GM19238 (cell line): ENCODE measurements around the gene KCNH2.

Experiments
- DNase-seq: peaks from one replicate; pipeline ENCODE4 v3.0.0; 2011; ENCODE audit warnings: low spot score; ENCODE audit not compliant: insufficient read length

Gene KCNH2

DNA sequence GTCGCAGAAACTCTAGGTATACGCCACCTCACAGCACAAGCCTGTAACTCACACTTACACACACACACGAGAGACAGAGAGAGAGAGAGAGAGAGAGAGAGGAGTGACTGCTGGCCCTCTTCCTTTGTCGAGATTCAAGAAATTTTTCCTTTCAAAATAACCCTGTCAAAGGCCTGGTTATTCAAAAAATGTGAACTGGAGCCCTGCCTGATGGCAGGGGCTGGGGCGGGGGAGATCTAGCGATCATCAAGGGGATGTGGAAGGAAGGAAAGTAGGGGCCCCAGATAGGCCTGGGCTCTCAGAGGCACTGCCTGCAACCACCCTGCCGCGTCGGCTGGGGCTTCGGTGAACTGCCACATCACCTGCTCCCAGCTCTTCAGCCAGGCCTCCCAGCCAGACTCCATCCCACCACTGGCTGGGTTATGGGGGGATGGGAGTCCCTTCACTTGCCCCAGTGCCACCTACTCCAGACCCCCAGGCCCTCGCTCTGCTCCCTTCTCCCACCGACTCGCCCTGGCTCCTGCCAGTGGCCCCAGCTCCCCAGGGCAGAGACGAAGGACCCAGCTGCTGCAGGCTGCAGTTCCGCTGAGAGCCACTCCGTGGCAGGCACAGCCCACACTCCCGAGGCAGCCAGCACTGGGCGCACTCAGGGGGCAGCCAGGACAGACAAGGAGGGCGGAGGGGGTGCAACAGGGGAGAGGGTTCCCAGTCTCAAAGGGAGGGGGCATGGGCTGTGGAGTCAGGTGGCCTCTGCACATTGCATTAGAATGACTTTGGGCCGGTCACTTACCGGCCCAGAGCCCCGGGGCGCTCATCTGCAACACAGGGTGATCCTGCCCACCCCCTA lies 15.3 kb downstream of the KCNH2 start:
- DNase-seq = peak; percentile 84

DNA sequence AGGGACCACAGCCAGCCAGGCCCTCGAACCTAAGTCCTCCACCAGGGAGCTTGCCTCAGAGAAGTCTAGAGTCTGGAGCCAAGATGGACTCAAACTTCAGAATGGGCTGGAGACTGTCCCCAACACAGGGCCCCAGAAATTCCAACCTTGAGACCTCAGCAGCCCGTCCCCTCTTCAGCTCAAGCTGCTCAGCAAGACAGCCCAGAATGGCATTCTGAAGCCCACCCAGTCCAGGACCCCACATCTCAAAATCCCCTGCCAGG lies 15.9 kb downstream of the KCNH2 start:
- no peak for DNase-seq

DNA sequence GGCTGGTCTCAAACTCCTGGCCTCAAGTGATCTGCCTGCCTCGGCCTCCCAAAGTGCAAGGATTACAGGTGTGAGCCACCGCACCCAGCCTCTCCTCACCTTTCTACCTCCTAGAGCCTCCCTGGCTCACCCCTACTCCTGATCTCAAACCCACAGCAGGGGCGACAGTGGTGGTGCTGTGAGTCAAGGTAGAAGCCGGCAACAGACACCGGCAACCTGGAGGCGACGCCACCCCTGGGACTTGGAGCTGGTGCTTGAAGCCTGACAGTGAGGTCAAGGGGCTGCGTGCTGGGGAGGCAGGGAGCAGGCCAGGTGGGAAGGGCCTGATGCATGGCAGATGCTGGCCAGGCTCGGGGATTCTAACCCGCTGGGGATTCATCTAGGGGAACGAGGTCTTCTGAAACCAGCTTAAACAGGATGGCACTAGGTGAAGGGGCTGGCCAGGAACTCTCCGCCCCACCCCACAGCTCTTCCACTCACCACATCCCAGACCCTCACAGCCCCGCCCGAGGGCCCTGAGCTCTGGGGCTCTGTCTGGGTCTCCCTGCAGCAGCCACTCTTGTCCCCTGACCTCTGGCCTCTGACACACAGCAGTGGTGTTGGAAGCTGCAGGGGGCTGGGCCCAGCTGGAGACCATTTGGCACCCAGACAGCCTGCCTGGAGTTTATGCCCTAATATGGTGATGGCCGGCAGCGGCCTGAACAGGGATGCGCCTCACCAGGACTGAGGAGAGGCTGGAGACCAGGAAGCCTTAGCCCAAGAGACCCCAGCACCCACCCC lies 16.4 kb downstream of the KCNH2 start:
- no peak for DNase-seq

DNA sequence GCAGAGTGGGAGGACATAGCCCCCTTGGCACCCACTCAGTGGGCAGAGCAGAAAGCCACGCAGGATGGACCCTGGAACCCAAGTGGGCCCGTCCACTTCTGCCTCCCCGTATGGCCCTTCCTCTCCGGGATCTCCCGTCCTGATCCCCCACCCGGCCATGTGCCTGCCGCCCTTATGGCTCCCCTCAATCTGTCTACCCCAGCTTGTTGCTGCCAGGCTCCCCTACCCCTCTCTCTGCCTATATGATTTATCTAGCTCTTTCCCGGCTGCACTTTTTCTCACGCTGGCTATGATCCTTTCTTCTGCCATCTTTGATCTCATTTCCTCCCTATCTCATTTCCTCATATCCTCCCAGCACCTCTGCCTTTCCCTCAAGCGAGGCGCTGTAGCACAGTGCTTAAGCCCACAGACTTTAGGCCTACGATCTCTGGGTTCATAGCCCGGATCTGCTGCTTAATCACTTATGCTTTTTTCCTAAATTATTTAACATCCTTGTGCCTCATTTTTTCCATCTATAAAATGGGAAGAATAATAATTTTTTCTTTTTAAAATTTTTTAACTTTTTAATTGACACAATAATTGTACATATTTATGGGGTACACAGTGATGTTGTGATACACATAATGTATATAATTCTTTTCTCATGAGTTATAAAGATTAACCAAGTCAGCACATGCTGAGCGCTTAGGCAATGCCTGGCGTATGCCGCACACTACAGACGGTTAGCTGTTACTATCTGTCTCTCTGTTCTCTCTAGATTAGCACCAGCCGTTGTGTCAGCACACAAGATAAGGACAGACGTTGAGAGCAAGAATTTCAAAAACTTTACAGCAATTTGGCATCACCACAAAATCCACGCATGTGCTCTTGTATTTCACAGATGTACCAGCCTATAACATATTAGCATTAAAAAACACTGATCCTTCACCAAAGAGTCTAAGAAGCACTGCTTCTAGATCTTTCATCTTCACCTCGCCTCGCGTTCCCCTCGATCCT lies 18.1 kb downstream of the KCNH2 start:
- DNase-seq = no peak

DNA sequence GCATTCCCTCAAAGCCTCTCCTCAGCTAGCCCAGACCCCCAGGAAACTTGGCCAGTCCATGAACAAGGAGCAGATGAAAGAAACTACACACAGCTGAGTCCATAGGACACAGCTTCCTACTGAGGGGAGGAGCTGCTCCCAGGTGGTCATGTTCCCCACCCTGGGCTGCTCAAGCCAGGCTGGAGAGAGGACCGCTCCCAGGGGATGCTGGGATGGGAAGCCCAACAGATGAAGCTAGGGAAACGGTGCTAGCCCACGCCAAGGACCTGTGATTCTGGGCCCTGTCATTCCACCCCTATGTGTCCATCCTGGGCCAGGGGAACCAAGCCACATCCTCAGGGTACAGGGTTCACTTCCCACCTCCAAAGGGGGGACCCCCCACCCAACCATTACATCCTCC lies 19.0 kb downstream of the KCNH2 start:
- no peak for DNase-seq

DNA sequence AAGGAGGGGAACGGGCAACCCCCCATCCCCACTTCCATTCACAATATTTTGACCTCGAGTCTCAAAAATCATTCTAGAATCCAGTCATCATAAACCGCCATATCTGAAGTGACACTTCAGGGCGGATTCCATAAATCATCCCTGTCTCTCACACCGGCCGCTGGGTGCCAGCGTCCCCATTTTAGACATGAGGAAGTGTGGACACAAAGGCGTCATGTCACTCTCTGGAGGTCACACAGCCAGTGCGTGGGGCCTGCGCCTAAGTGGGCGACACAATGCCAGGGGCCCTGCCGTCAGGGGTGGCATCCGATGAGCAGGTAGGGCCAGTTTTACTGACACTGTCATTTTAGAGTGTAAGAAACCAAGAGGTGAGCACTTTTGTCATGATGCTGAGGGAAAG lies 19.5 kb downstream of the KCNH2 start:
- DNase-seq = no peak

DNA sequence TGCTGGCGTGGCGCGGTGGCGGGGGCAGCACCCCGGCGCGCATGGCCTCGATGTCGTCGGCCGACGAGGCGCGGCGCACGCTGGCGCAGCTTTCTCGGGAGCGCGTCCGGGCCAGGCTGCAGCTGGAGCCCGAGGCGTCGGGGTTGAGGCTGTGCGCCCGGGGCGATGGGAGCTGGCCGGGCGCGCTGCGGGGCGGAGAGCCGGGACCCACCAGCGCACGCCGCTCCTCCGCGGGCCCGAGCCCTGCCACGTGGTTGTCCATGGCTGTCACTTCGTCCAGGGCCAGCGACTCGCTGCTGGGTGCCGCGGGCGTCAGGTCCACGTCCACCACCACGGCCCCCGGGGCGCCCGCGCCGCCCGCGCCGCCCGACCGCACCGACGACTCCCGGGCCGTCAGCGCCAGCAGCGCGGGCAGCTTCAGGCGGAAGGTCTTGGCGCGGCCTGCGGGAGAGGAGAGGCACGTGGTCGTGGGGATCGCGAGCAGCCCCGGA lies 20.0 kb downstream of the KCNH2 start:
- DNase-seq = no peak

DNA sequence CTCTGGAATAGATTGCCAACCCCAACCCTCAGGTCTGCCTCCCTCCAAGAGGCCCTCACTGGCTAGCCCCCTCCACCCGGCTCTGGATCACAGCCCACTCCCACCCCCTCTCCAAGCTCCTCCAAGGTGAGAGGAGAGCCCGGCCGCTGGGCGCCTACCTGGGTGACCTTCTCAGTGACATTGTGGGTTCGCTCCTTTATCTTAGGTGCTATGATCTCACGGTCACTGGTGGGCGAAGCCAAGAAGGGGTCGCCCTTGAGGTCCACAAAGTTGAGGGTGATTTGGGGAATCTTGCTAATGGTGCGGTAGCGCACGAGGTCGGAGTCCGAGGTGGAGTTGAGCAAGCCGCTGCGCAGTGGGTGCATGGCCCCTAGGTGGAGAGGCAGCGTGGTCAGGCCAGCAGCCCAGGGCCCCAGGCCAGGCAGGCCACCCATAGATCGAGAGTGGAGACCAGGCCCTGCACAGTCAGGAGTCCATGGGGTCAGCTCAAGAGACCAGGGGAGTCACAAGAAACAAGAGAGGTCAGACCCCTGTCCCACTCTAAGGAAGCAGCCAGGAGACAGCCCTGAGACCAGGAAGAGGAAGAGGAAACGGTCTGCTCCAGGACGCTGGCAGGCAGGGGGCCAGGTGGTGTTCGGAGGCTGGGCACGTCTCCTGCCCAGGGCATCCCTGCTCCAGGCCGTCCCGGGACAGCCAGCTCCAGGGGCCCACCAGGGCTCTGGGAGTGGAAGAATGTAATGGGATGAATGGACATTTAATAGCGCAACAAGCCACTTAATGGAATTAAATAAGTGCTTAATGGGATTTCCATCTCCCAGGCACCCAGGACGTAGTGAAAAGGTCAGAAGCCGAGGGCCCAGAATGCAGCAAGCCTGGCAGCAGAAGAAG lies 20.7 kb downstream of the KCNH2 start:
- DNase-seq = no peak

DNA sequence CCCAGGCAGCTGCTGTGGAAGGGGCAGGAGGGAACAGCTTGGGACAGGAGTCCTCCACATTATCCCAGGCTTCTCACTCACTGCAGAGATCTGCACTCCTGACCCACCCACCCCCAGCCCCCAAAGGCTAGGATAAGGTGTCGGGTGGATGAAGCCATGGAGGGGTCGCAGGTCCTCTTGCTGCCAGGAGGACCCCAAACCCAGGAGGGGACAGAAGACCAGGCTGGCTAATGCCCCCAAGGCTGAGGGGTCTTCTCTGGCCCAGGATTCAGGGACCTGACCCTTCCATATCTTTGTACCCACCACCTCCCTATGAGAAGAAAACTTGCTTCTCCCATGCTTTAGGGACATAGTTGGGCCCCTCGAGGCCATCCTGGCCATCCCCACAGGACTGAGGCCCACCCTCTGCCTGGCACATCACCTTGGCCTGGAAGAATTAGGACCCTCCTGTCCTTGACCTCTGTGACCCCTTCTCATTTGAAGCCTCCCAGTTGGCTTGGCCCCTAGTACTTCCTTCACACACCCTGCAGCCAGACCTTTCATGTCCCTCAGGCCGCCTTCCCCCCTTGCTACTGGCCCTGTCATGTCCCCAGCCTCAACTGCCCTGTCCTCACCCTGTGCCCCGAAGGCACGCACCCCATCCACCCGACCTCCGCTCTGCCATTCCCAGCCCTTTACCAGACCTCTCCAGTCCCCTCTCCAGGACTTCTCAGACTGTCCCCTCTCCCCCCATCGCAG lies 21.6 kb downstream of the KCNH2 start:
- no peak for DNase-seq

DNA sequence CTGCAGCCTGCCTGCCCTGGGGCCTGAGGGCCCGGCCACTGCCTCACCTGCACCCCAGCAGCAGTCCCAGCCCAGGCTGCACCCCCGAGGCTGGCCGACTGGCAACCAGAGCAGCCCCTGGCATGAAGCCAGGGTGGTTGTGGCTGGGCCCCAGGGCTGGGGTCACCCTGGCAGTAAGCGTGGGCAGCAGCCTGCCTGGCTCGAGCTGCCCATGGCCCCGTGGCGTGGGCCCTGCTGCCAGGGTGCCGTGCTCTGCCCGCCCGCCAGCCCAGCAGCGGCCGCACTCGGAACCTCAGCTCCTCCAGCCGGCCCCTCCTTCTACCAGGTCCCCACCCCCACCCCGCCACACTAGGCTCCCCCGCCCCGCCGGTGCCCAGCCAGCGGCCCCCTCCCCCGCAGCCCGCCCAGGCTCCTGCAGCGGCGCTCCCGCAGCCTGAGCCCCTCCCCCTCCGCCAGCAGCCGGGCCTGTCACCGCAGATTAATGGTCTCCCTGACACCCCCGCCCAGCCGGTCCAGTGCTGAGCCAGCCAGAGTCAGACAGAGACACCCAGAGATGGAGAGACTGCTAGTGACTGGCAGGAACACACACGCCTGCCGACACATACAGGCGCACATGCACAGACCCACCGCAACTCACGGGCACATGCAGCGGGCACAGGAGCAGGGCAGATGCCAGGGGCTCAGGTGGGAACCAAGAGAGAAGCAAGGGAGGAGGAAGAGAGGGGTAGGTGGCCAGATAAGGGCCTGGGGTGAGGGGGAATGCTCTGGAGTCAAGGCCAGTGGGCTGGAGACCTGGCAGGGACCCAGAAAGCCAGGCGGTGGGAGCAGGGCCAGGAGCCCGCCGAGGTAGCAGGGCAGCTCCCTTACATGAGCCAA lies 22.4 kb downstream of the KCNH2 start:
- DNase-seq = no peak

DNA sequence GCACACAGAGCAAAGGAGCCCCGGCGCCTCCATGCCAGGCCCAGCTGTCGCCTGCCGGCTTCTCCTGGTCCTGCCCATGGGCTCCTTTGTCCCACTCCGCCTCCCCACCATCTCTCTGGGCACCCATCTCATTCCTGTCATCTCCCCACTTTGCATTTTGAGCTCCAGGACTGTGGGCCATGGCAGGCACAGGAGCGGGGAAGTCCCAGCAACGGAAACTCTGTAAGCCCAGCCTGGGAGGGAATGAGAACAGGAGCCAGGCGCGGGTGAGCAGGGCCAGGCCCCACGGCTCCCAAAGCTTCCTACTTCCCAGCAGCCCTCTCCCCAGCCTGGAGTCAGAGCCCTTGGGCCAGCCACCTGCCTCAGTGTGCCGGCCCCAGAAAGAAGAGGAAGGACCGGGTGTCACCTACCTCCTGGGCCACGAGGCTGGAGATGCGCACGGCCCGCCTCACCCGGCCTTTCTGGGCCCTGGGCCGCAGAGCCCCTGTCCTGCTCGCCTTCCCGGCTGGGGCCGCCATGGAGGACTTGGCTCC lies 23.1 kb downstream of the KCNH2 start:
- DNase-seq = no peak

DNA sequence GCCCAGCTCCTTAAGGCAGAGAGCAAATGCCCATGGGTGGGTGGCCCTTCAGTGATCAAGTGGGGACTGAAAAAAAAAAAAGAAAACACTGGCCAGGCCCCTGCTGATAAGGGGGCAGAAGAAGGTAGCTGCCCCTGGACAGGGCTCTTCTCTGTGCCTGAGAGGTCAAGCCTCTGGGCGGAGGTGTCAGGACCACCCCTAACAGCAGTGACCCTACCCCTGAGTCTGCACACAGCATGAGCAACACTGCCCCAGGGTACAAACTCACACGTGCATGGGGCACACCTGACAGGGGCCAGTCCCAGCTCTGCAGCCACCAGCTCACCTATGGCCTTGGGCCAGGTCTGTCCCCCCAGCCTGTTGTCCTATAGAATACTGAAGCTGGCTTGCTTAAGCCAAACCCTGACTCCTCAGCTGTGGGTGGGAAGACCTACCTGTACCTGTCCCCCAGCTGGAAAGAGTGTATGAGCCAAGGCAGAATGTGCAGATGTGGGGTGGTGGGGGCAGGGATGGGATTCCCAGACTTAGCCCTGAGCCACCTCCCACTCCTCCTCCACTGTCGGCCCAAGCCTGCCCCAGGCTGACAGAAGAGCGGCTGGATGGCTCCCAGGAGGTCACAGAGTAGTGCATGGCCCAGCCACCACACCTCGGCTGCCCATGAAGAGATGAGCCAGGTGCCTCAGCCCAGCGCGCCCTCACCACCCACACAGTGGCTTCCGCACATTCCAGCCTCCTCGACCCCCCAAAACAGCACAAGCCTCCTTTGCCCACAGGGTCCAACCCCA lies 23.7 kb downstream of the KCNH2 start:
- no peak for DNase-seq

DNA sequence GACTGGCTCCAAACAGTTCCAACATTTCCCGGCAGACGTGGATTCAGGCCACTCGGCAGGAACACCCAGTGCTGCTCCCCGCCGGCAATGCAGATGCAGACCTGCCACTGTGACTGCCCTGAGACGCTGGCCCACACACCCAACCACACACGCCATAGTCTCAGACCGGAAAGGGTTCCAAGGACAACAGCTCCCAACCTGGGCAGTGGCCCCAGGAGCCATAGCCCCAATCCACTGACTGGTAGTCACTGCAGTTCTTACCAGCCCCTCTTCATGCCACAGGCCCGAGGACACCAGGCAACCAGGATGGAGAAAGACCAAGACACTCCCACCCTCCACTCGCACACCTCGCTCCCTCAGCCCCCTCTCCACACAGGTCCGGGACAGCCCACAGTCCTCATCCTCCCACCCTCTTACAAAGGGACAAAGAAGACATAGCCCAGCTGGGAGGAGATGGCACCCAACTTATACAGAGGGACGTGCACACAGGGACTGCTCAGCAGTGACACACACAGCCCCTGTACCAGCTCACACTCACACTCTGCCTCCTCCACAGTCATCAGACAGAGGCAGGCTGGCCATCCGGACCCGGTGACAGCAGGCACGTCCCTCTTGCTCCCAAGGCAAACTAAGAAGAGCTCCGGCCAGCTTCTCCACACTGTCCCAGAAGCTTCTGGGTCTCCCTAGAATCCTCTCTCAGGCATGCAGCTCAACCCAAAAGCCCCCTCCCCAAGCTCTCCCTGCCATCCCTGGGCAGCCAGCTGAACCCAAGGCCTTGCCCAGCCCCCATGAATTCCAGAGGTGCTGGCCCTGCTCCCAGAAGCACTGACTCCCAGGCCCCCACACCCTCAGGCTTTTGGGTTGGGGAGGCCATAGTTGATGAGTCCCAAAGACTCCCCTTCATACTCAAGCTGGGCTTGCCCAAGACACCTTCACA lies 24.8 kb downstream of the KCNH2 start:
- DNase-seq = no peak

DNA sequence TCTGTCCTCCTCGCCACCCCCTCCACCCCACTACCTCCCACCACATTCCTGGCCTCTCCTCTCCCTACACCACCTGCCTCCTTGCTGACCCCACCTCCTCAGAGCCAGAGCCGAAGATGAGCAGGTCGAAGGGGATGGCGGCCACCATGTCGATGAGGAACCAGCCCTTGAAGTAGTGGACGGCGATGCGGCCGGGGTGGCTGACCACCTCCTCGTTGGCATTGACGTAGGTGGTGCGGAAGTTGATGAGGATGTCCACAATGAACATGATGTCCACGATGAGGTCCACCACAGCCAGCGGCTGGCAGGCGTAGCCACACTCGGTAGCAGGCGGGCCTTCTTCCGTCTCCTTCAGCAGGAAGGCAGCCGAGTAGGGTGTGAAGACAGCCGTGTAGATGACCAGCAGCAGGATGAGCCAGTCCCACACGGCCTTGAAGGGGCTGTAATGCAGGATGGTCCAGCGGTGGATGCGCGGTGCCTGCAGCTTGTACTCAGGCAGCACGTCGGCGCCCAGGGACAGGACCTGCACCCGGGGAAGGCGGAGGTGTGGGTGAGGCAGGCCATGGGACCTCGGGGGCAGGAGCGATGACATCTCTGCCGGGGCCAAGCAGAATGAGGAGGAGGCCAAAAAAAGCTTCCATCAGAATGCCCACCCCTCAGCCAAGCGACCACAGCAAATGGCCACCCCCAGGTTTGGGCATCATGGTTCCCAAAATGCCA lies 25.6 kb downstream of the KCNH2 start:
- no peak for DNase-seq

DNA sequence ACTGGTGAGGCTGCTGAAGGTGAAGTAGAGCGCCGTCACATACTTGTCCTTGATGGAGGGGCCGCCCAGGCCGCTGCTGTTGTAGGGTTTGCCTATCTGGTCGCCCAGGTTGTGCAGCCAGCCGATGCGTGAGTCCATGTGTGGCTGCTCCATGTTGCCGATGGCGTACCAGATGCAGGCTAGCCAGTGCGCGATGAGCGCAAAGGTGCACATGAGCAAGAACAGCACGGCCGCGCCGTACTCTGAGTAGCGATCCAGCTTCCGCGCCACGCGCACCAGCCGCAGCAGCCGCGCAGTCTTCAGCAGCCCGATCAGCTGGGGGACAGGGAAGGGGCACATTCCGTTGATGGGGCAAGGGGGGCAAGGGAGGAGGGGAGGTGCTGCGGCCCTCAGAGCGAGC lies 26.6 kb downstream of the KCNH2 start:
- DNase-seq = no peak

DNA sequence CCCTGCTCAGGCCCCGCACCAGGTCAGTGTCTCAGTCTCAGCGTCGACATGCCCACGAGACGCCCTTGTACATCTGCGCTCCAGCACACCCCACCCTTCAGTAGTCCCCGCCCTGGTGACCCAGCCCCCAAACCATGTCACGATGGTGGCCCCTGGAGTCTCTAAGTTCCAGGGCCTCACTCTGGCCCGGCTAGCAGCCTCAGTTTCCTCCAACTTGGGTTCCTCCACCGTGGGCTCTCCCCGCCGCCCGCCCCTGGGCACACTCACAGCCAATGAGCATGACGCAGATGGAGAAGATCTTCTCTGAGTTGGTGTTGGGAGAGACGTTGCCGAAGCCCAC lies 27.0 kb downstream of the KCNH2 start:
- DNase-seq = no peak
